NCI-H1105 (cell line): ENCODE results near the gene OSBPL10.

ENCODE experiments used
- DNase-seq: peaks from one replicate; lab custom pipeline; 2025; lab: John Stamatoyannopoulos, UW

OSBPL10 gene

GRCh38 chr3:31744913-31745312, 236.1 kb downstream of the OSBPL10 start:
- DNase-seq = no peak

DNA sequence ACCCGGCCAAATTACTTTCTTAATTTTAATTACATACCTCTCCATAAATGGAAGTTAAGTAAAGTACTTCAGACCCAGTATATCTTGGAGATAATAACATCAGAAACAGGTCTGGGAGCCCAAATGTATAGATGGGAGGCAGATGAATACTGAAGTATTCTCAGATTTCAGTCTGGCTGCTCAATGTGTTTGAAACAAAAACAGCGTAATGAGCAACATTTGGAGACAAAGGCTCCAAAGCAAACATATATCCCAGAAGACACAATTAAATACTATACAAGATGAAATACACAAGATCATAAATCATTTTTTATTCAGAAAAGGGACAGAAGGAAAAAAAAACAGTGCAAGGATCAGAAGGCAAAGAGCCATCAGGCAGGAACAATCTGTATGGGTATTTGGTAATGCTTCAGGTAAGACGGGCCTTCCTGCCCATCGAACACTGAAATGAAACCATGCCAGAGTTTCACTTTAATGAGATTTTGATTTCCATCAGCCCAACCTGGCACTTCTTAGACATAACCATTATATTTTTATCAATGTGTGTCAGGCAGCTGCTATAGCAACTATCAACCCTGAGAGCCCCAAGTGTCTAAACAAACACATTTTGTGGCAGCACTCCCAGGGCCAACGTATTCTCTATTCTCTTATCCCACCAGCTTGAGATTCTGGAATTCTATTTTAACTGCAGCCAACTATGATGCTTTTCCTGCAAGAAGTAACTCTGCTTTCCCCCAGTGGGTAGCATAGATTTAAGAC, 237.6 kb downstream of the OSBPL10 start:
- peak; percentile 27 for DNase-seq

- DNase-seq = no peak
Measured at GRCh38 chr3:31740397-31740796, 240.7 kb downstream of the OSBPL10 start.

DNA sequence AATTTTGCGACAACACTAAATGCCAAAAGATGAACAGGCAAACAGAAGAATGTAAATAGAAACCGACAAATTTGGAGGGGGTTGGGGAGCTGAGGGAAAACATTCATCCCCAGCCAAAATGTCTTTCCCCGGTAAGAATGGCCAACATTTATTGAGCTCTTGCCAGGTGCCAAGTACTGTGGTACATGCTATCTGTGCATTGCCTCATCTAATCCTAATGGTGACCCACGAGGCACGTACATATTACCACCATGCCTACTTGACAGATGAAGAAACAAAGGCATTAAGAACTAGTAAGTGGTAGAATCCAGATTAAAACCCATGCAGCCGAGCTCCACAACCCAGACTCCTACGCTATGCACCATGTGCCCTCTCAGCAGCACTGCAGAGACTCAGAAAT, 242.7 kb downstream of the OSBPL10 start:
- no peak for DNase-seq

DNA sequence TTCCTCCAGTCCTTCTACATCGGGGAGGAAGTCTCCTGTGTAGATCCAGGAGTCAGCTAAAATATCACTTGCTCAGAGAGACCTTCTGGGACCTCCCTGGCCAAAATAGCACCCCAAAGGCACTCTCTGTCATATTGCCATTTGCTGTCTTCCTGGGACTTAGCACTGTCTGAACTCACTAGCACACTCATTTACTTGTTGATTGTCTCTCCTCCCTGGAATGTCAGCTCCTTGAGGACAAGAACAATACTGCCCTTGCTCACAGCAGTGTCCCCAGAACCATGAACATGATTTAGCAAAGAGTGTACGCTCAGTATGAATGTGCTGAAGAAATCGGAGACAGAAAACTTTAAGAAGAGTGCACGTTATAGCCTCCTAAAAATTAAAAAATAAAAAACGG, 245.4 kb downstream of the OSBPL10 start:
- DNase-seq = no peak

- DNase-seq = peak; percentile 79
Measured at GRCh38 chr3:31733234-31733667, 247.8 kb downstream of the OSBPL10 start.

DNA sequence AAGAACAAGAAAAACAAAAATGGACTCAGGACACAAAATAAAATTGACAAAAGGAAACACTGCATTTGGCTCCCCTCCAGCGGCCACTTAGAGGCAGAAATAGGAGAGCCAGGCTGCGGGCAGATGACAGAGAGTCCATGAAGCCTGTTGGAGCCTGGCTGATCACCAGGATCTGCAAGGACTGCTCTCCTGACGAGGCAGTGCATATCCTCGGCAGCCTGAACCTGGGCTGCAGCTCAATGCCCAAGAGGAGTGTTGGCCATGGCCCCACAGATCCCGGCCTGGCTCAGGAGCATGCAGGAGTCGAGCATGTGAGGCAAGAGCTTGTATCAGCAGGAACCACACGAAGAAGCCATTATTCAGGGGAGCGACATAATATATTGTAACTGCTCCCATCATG, 248.5 kb downstream of the OSBPL10 start:
- peak; percentile 61 for DNase-seq

GRCh38 chr3:31729573-31729972, 251.5 kb downstream of the OSBPL10 start:
- no peak for DNase-seq

DNA sequence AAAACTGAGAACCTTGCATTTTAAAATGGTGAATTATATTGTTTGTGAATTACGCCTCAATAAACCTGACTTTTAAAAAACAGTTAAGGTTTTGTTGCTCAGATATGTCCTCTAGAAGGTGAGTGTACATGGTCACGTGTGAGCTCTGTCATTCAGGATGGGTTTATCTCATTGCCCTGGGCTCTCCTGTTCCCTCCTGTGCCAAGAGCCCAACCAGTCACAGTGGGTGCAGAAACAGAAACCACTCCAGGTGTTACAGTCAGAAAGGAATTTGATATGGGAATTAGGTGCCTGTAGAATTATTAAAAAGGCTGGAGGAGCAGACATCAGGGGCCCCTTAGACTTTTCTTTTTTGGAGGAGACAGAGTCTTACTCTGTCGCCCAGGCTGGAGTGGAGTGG, 252.0 kb downstream of the OSBPL10 start:
- DNase-seq = no peak

DNA sequence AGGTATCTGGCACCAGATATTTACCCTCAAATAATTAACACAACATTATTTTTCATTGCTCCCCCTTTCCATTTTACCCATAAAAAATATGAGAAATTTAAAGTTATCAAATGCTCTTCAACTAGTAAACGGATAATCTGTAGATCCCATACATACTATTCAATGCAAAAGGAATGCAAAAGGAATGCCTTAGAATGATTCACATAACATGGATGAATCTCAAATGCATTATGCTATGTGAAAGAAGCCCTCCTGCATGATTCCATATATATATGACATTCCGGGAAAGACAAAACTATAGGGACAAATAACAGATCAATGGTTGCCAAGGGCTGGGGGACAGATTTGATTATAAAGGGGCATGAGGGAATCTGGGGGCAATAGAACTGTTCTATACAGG, 252.7 kb downstream of the OSBPL10 start:
- no peak for DNase-seq

DNA sequence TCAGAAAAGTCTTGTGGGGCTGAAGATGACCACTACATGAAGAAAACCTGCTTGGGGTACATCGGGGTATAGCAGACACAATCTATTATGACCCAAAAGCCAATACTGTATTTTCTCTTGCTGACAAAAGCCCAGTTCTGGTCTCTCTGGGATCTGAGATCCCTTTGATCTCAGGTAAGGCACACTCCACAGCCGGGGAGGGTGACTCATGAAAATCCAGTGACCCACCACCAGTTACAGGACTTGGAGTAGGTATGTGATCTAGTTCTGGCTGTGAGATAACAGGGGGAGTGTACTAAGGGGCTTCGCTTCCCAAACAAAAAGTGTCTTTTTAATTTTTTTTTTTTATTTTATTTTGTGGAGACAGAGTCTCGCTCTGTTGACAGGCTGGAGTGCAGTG, 255.1 kb downstream of the OSBPL10 start:
- DNase-seq = no peak

- DNase-seq = no peak
Measured at GRCh38 chr3:31725568-31725967, 255.5 kb downstream of the OSBPL10 start.

- no peak for DNase-seq
Measured at GRCh38 chr3:31724651-31725050, 256.4 kb downstream of the OSBPL10 start.

GRCh38 chr3:31724116-31724515, 256.9 kb downstream of the OSBPL10 start:
- DNase-seq = no peak

- DNase-seq = no peak
Measured at GRCh38 chr3:31723701-31724100, 257.4 kb downstream of the OSBPL10 start.

DNA sequence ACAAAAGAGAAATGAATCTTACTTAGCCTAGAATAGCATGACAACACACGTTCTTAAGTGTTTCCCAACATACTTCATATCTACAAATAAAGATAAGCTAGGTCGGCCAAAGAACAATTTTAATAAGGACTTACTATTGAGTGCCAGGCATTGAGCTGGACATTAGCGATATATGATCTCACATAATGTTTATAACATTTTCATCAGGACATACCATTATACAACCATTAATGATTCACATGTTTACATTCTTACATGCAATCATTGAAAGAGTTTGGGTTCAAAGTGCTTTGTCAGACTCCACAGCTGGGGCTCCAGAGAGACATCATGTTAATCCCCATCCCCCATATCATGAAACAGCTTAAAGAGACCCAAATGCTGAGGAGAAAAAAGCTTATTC, 259.4 kb downstream of the OSBPL10 start:
- no peak for DNase-seq

DNA sequence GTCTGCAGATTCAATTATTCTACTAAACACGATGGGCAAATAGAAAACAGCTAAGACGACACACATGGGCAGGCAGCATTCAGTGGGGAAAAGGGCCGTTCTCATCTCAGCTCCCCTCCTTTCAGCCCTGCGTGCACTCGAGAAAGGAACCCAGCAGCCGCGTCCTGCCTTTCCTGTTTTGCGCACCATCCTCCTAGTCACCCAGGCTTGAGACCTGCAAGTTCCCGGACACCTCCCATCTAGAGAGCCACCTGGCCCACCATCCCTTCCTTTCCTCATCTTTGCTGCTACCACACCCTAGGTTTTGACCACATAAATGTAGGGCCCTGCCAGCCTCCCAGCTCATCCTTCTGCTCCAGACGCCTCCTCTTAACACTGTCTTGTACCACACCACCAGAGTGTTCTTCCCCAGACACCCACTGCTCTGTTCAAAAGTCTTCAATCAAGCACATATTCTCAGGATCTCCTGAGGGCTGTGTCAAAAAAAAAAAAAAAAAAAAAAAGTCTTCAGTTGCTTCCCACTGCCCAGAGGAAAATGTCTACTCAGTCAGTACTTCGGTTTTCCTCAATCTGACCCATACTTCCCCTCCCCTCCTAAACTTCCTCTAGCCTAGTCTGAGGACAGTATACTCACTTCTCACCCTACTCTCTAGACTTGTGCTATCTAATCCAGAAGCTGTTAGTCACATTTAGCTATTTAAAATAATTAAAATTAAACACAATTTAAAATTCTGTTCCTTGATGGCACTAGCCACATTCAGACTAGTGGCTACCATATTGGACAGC, 266.4 kb downstream of the OSBPL10 start:
- no peak for DNase-seq

GRCh38 chr3:31713816-31714215, 267.2 kb downstream of the OSBPL10 start:
- DNase-seq = no peak

- no peak for DNase-seq
Measured at GRCh38 chr3:31710123-31710803, 270.8 kb downstream of the OSBPL10 start.

GRCh38 chr3:31709526-31709925, 271.5 kb downstream of the OSBPL10 start:
- no peak for DNase-seq

DNA sequence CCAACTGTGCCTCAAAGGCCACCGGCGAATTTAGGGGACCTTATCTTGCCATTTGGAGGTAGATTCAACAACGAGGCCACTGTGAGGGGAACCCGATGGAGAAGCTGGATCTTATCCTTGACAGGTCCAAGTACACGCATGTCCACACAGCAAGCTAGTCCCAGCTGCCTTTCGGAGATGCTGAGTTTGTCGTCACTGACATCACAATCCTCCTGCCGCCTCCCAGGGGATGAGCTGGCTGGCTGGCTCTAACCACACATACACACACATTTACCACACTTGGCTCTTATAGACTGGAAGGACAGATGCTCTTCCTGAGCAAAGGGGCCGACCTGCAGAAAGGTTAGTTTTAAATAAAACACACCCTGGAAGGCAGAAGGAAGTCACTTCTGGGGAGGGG, 272.1 kb downstream of the OSBPL10 start:
- DNase-seq = no peak

DNA sequence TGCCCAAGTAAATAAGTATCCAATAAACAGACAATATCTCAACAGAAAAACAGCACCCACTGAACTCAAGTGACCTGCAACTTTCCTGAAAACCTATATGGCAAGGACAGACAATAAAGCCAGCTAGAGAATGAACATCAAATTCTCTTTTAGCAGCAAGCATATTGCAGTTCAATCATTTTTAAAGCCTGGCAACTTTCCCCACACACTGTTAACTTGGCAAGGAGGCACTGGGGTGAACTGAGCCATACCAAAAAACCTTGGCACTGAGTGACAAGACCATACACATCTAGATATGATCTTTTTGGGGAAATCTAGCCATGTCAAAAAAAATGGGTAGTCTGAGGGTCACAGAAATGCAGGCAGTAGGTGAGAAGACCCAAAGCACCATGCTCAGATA, 273.8 kb downstream of the OSBPL10 start:
- DNase-seq = no peak

GRCh38 chr3:31705736-31706135, 275.3 kb downstream of the OSBPL10 start:
- DNase-seq = no peak
